22Rv1 (cell line): ENCODE measurements around the gene RAB12.

Source experiments
- CTCF ChIP-seq: fragments of 450-650 bp; IDR thresholded peaks from 2 replicates; pipeline ENCODE4 v1.5.1; 2017; ENCODE audit warnings: mild to moderate bottlenecking
- ZFX ChIP-seq: fragments of 450-650 bp; IDR thresholded peaks from 2 replicates; pipeline ENCODE4 v1.6.1; 2017; ENCODE audit warnings: antibody characterized with exemption, borderline replicate concordance

GRCh38 chr18:8625461-8626092 is 16.3 kb downstream of the RAB12 start:
- TF ChIP-seq CTCF (no peak), ZFX (no peak)
